HUDEP-2 (cell line): ENCODE results near the gene ADAM12.

Experiments
- DNase-seq, 76 experiments: peaks; one replicate each; lab custom pipeline; 2025; ENCODE audit not compliant: unreplicated experiment in 76 of 76; lab: John Stamatoyannopoulos, UW

Gene ADAM12

GRCh38 chr10:125964558-125964957 lies 423.7 kb downstream of the ADAM12 start:
- no peak for DNase-seq
